ENCODE results near the gene RNPEPL1.
"Not testable (repeated sequence)": the region's sequence is repeated elsewhere in the genome, so short reads cannot be mapped to it uniquely, and the experiment has no call there.

The RNPEPL1 gene

DNA sequence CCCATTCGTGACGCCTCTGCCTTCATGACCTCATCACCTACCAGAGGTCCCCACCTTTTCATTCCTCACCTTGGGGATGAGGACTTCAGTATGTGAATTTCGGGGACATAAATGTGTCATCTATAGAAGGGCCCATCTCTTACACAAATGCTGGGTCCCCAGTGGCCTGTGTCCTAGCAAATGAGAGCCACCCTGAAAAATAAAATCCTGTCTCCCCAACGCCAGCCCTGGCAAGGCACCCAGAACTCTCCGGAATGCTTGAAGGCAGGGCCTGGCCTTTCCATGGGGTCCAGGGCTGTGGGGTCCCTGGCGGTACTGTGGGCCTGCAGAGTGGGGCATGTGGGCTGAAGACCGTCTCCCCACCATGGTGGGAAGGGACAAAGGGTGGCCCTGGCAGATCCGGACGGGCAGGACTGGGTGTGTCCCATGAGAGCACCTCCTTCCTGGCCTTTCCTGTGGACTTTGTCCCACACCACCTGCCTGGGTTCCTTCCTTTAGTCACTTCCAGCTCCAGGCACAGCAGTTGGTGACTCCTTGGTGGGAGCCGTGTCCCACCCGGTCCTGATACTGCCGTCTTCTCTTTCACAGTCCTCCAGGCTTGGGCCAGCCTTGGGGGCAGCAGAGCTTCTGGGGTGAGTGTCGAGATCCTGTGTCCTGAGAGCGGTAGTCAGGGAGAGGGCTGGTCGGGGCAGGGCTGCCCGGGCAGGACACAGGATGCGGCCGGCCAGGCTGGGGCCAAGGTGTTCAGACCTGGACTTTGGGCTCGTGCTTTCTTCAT, 36.8 kb downstream of the RNPEPL1 start:
- no peak for DNase-seq (ENCODE audit: low read depth in 2 of 2)

GRCh38 chr2:240605867-240606743, 37.8 kb downstream of the RNPEPL1 start:
- no peak for DNase-seq (ENCODE audit: low read depth in 2 of 2)

DNA sequence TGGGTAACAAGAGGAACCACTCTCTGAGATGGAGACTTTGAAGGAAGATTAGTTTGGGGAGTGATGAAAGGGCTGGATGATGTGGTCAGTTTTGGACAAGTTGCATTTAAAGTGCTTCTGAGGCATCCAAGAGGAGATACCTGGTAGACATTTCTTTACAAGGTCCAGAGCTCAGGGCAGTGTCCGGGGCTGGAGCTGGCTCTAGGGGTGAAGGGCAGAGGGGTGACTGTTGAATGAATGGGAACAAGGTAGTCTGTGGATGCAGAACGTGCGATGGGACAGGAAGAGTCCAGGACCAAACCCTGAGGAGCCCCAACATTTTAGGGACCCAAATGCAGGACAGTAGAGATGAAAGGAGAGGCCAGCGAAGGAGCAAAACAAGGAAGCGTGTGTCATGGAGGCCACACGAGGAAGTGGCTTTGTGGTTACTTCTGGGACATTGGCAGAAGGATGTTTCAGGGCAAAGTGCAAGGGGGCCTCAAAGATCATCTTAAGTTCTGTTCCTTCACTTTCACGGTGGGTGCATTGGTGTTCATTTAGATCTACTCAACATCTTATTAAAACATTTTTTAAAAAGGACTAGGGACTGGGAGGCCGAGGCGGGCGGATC, 43.4 kb downstream of the RNPEPL1 start:
- DNase-seq (ENCODE audit: low read depth in 2 of 2): no peak

- DNase-seq (ENCODE audit: low read depth in 2 of 2): no peak
These were observed 45.5 kb downstream of the RNPEPL1 start for GRCh38 chr2:240613781-240614180.

DNA sequence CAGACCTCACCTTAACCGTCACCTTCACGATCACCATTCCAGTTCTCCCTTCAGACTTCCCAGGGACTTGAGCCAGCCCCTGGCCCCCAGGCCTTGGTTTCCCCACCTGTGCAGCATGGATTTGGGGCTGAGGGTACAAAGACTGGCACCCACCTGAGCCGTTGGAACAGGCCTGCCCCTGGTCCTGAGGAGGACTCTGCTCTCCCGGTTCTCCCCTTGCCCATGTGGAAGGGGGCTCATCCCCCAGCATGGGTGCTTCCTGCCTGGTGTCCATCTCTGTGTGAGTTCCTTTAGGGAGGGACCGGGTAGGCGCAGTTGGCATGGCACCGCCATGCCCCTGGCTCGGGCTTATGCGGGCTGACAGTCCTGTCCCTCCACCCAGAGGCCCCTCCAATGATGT, 46.1 kb downstream of the RNPEPL1 start:
- DNase-seq (ENCODE audit: low read depth in 2 of 2): no peak

- DNase-seq (ENCODE audit: low read depth in 2 of 2): no peak
These were observed 47.1 kb downstream of the RNPEPL1 start for GRCh38 chr2:240615396-240615795.

- no peak for DNase-seq (ENCODE audit: low read depth in 2 of 2)
These were observed 47.7 kb downstream of the RNPEPL1 start for GRCh38 chr2:240615820-240616547.

- DNase-seq (ENCODE audit: low read depth in 2 of 2): not testable (repeated sequence)
These were observed 48.8 kb downstream of the RNPEPL1 start for GRCh38 chr2:240616860-240617666.

- no peak for DNase-seq (ENCODE audit: low read depth in 2 of 2)
These were observed 50.5 kb downstream of the RNPEPL1 start for GRCh38 chr2:240618776-240619175.

DNA sequence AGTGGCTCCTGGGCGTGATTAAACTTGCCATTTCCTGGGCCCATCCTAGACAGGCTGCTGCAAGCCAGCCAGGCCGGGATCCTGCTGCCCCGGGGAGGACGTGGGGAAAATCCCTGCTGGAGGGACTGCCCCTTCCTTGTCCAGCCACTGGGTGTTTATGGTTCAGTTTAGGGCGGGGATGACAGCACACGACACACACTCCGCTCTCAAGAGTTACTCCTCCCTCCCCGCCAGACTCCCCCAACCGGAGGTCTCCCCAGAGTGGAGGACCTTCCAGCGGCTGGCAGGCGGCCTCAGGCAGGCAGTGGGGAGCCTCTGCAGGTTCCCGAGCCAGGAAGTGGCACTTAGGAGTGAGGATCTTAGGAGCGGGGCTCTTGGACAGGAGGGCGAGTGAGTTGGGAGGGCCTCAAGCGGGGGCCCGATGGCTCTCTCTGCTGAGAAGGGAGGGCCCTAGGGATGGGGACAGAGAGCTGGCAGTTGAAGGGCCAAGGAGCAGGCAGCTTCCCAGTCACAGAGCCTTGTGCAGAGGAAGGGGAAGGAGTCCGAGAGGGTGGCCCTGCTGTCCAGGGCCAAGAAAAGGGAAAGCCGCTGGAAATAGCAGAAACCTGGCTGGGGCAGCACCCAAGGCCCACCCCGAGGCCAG, 51.3 kb downstream of the RNPEPL1 start:
- no peak for DNase-seq (ENCODE audit: low read depth in 2 of 2)

- no peak for DNase-seq (ENCODE audit: low read depth in 2 of 2)
These were observed 52.0 kb downstream of the RNPEPL1 start for GRCh38 chr2:240620149-240620731.

DNA sequence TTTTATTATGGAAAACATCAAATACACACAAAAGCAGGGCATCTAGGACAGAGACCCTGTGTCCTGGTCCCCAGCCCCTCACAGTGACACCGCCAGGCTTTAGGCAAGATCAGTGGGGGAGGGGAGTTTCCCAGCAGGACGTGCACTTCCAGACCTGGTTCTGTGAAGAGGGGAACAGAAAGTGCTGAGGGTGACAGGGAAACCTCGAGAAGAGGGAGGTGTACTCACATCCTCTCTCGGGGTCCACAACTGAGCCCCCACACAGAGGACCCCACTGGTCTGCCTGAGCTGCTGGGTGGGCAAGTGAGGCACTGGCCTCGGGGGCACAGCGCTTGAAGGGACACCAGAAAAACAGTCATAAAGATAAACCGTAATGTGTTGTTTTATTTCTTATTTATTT, 52.6 kb downstream of the RNPEPL1 start:
- no peak for DNase-seq (ENCODE audit: low read depth in 2 of 2)

- DNase-seq (ENCODE audit: low read depth in 2 of 2): no peak
These were observed 53.8 kb downstream of the RNPEPL1 start for GRCh38 chr2:240622060-240622411.

DNA sequence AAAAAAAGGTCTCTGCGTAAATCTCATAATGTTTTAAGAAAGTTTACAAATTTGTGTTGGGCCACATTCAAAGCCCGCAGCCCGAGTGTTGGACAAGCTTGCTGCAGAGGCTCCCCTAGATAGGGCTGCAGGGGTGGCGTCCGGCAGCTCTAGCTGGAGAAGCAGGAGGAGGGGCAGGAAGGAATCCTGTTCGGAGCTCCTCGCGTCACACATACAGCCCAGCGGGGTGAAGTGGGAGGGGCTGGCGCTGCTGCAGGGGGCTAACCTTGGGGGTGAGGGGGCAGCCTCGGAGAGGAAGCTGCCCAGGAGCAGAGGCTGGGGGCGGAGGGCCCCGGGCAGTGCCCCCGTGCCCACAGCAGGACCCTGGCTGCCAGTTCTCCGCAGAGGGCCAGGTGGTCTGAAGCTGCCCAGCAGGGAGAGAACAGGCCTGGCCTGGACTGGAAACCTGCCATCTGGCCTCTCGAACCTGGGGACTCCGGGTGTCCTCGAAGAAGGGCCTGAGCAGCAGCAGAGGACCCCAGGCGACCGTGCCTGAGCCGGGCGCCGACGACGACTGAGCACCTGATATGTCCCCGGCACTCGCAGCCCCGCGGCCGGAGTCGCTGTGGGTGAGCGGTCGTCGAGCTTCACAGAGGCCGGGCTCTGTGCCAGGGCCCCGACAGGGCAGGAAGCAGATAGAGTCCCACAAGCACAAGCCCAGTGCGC, 54.4 kb downstream of the RNPEPL1 start:
- DNase-seq (ENCODE audit: low read depth in 2 of 2): peak in 1 of 2 donors; percentile 36

DNA sequence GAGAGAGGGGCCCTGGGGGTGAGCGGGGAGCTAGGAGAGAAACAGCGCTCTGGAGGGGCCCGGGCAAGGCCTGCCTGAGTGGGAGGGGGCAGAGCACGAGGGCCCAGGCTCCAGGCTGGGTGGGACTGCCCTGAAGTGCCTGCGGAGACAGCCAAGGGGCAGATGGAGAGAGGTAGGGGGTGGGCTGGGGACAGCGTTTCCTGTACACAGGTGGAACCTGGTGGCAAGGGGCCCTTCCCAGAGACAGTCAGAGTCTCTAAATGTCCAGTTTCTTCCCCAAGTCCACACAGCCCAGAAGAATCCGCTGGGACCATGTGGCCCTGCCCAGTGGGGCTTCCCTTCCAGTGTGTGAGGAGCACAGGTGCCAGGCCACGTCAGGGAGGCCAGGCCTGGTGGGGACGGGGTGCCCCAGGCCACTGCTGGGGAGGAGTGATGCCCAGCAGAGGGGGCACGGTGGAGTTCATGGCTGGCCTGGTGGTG, 55.3 kb downstream of the RNPEPL1 start:
- no peak for DNase-seq (ENCODE audit: low read depth in 2 of 2)

- DNase-seq (ENCODE audit: low read depth in 2 of 2): no peak
These were observed 56.0 kb downstream of the RNPEPL1 start for GRCh38 chr2:240624011-240624949.

DNA sequence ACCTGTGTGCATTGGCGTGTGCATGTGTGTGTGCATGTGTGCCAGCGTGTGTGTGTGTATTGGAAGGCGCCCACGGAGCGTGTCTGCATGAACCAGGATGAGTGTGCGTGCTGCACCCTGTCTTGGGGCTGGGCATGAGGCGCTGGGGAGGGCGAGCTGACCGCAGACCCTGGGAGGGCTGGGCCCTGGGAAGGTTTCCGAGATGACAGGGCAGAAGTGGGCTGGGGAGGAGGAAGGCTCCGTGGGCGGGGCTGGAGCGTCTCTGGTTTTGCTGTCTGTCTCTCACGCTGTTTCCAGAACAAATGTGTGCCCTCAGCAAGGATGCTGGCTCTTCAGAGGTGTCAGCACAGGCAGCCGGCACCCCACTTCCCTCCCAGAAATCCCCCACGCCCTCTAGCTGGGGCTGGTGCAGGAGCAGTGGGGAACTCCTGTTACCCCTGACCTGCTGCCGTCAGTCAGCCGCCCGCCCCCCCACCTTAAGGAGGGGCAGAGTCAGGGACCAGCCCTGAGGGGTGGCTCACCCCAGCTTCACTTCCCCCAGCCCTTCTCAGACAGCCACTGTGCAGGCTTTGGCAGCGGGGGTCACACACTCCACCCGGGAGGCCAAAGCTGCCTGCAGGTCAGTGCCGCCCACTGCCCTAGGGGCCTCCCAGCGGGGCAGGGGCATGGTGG, 56.8 kb downstream of the RNPEPL1 start, which contains the start of gene GPR35:
Gene GPR35, plus strand, starts transcription at position 531 of the 672 bp plus-strand sequence. CDS start 4,473 bp downstream, outside the sequence.
- peak; percentile 76 to 78 for DNase-seq (ENCODE audit: low read depth in 2 of 2)
